ENCODE measurements around the gene SPRR2G. TPM values are rescaled to one million over a fixed set of nuclear protein-coding genes. Genes with fewer than 3 reads are reported as not detected.

The SPRR2G gene
- total RNA-seq, 4 donors from 2014 or later, result not detected

DNA sequence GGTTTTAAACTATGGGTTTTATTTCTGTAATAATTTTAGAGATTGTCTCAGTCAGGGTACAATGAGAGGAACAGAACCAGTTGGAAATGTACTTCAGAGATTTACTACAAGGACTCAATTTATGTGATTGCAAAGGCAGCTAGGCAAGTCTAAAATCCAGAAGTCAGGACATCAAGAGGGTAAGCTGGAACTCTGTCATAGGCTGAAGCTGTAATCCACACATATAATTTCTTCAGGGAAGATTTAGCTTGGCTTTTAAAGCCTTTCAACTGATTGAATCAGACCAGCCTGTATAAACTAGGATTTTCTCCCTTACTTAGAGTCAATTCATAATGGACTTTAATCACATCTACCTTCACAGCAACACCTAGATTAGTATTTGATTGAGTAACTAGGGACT, 28.2 kb upstream of the SPRR2G start:
- no peak for TF ChIP-seq CTCF (IDR thresholded peaks at IDR 0.05)

DNA sequence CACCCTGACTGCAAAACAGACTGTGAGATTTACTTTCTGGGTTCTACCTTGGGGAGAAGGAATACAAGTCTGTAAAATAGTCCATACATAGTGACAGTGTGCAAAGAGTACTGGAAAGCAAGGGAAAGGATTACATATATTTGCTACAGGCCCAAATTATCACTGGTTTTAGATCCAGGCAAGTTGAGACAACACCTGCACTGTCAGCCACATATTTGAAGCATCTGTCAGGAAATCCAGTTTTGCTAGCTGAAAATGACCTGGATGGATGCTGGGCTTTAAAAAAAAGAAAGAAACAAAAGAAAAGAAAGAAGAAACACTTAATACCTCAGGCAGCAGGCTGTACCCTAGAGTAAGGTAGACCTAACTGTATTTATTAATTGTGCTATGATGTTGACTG, 23.9 kb upstream of the SPRR2G start:
- DNase-seq (ENCODE audit: low spot score), result no peak
- TF ChIP-seq CTCF (IDR thresholded peaks at IDR 0.05), result no peak
- ATAC-seq (ENCODE audit: low FRiP score), result no peak

More for the DNA sequence above, 28.2 kb upstream of the SPRR2G start:
- ATAC-seq (ENCODE audit: low FRiP score), result no peak
- DNase-seq (ENCODE audit: low spot score), result no peak

- DNase-seq (ENCODE audit: low spot score), result no peak
- no peak for TF ChIP-seq CTCF (IDR thresholded peaks at IDR 0.05)
- no peak for ATAC-seq (ENCODE audit: low FRiP score)
Observed at GRCh38 chr1:153168686-153169085, 18.0 kb upstream of the SPRR2G start.

DNA sequence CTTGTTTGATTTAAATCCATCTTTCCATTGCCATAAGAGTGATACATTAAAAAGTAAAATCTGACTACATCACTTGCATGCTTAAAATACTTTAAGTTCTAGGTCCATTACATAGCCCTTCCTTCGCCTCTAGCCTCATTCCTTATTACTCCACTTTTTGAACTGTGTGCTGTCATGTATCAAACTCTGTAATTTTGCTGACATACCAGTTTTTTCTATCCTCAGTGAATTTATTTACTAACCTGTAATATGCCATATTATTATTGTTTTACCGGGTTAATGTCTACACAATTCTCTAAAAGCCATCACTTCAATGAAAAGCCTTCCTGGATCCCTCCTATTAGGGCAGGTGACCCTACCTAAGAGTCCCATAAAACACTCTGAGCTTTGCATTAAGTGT, 4.9 kb upstream of the SPRR2G start:
- DNase-seq (ENCODE audit: low spot score) (no peak), ATAC-seq (ENCODE audit: low FRiP score) (no peak)
- no peak for TF ChIP-seq CTCF (IDR thresholded peaks at IDR 0.05)

DNA sequence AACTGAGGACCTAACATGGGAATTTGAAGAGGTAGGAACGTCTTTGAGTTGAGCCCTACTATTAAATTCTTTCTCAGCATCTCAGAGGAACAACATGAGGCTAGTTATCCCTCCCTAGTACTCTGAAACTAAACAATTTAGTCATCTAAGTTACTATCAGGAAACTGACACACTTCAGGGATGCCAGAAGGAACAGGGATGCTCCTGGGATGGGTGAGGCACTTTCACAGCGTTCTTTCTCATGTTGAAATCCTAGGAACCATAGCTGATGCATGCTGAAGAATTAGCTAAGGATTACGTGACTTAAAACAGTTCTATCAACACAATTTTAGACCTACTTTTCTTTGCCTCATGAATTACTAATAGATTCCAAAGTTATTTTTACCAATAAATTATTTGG, 1.8 kb upstream of the SPRR2G start:
- DNase-seq (ENCODE audit: low spot score) (no peak), ATAC-seq (ENCODE audit: low FRiP score) (no peak)
- TF ChIP-seq CTCF (IDR thresholded peaks at IDR 0.05), result no peak

DNA sequence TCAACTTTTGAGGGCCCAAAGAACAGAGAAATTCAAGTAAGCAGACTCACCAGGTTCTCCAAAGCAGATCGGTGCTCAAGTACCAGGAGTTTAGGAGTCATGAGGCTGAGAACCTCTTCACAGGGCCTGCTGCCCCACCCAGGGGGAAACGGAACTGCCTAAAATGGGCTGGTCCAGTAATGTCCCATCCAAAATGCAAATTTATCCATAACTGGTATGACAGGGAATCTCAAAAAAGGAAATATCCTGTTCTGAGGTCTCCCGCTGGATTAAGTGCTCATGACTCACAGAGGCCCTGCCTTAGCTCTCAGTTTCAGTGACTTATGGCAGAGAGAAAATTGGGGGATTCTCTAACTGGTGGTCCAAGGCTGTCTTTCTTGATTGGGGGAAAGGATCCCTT, 9.3 kb downstream of the SPRR2G start:
- TF ChIP-seq CTCF (IDR thresholded peaks at IDR 0.05), result no peak
- DNase-seq (ENCODE audit: low spot score), result no peak
- no peak for ATAC-seq (ENCODE audit: low FRiP score)

DNA sequence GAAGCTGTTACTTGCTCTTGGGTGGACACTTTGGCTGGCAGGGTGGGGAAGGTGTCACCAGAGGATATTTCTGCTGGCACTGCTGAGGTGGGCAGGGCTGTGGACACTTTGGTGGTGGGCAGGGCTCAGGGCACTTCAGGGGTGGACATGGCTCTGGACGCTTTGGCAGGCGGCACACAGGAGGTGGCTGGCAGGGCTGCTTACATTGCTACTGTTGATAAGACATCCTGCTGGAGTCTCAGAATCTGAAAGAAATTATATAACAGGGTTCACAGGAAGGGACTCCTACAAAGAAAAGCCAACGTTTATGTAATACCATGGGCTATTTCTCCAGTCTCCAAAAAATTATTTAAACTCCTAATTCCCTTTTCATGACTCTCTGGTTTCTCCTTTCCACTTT, 10.2 kb downstream of the SPRR2G start:
- no peak for DNase-seq (ENCODE audit: low spot score)
- TF ChIP-seq CTCF (IDR thresholded peaks at IDR 0.05), result no peak
- no peak for ATAC-seq (ENCODE audit: low FRiP score)
